Esophagus muscularis mucosa (tissue), 4 donors: Measurements from ENCODE around the gene GUSB. TPM values are rescaled to one million over a fixed set of nuclear protein-coding genes. Genes with fewer than 3 reads are reported as not detected.
A peak's percentile ranks its signal among the peaks of the same experiment; 100 is the strongest.

ENCODE experiments used
- DNase-seq: peaks from one replicate; pipeline ENCODE4 v3.0.0-alpha.2; 2017; ENCODE audit errors: extremely low spot score
- H3K27ac ChIP-seq, 4 donors: fragments of 200-600 bp; sonication (generic); replicated peaks in 1 of 4; 1 replicate in 3 of 4; 2 replicates in 1 of 4; pipeline ENCODE4 v1.5.1; 2016 to 2019; ENCODE audit warnings: mild to moderate bottlenecking in 1 of 4
- H3K27me3 ChIP-seq, 4 donors: fragments of 200-600 bp; sonication (generic); one replicate each; pipeline versions ENCODE4 v1.5.1 to v1.6.0; 2016 to 2019
- H3K36me3 ChIP-seq, 4 donors: fragments of 200-600 bp; sonication (generic); one replicate each; pipeline ENCODE4 v1.5.1; 2016 to 2019
- H3K4me1 ChIP-seq, 4 donors: fragments of 200-600 bp; sonication (generic); one replicate each; pipeline ENCODE4 v1.5.1; 2016 to 2019
- H3K4me3 ChIP-seq, 4 donors: fragments of 200-600 bp; sonication (generic); 1 replicate in 2 of 4; 2 replicates in 2 of 4; pipeline ENCODE4 v1.5.1; 2016 to 2019; ENCODE audit warnings: mild to moderate bottlenecking in 4 of 4, moderate library complexity in 1 of 4
- H3K9me3 ChIP-seq, 4 donors: fragments of 200-600 bp; sonication (generic); 1 replicate in 3 of 4; 2 replicates in 1 of 4; pipeline ENCODE4 v1.5.1; 2016 to 2019
- EP300 ChIP-seq: sonication (generic); formaldehyde crosslinking; IDR thresholded peaks from one replicate; pipeline ENCODE4 v1.6.1; 2017; ENCODE audit warnings: antibody characterized with exemption
- POLR2A ChIP-seq: fragments of 450-650 bp; IDR thresholded peaks from one replicate; pipeline ENCODE4 v1.6.1; 2017; ENCODE audit warnings: antibody characterized with exemption, moderate library complexity, mild to moderate bottlenecking, low read depth
- POLR2AphosphoS5 ChIP-seq, 2 donors: sonication (generic); formaldehyde crosslinking; IDR thresholded peaks; one replicate each; pipeline ENCODE4 v1.6.1; 2017; ENCODE audit warnings: antibody characterized with exemption in 2 of 2
- WGBS: methylation state at CpG from one replicate; pipeline ENCODE4 v1.1.5; 2018; 5-methylcytosine and 5-hydroxymethylcytosine counted together
- intact Hi-C: fragments of 100-400 bp; cut with DNase I; formaldehyde crosslinking; loops from one replicate; pipeline ENCODE4 v1.15.1; 2023
- total RNA-seq, 4 donors: library from RNA; depleted of rRNA; stranded (reverse); fragments of >200 nt; gene quantifications; one replicate each; pipeline versions ENCODE4 v1.1.0 to v1.2.1, GENCODE V29; 2016
- TF ChIP-seq, protein P1 (sequence below), 3 experiments: fragments of 200-600 bp in 2 of 3; fragments of 450-650 bp in 1 of 3; sonication (generic) in 2 of 3; IDR thresholded peaks; one replicate each; pipeline ENCODE4 v1.5.1; 2017 to 2019; ENCODE audit warnings: antibody characterized with exemption in 3 of 3, mild to moderate bottlenecking in 2 of 3, moderate library complexity in 1 of 3

GUSB gene
- total RNA-seq, 4 donors from 2014 or later: 16.2 to 19.0 (median 17.3) TPM

- Histone ChIP-seq H3K27me3 (no peaks in the 10 kb centered on the region), H3K9me3 (no peaks in the 10 kb centered on the region), H3K4me1 (peaks cover 0 to under 1% (median 0%) of the 10 kb centered on the region in 4 donors), H3K27ac (no peak overlapping the region), H3K36me3 (no peaks in the 10 kb centered on the region), H3K4me3 (no peak overlapping the region)
- intact Hi-C loops: loop anchor here (10.0 kb wide), 1 partner anchor 113 kb away; the partner anchor contains the start of gene VKORC1L1
- no peak for DNase-seq
- 75% methylated on average over 4 of the region's 4 CpGs for WGBS
- TF ChIP-seq POLR2A: no peak
- no peak for TF ChIP-seq POLR2AphosphoS5 (IDR thresholded peaks at IDR 0.05)
- no peak for TF ChIP-seq EP300
- TF ChIP-seq, protein P1, sequence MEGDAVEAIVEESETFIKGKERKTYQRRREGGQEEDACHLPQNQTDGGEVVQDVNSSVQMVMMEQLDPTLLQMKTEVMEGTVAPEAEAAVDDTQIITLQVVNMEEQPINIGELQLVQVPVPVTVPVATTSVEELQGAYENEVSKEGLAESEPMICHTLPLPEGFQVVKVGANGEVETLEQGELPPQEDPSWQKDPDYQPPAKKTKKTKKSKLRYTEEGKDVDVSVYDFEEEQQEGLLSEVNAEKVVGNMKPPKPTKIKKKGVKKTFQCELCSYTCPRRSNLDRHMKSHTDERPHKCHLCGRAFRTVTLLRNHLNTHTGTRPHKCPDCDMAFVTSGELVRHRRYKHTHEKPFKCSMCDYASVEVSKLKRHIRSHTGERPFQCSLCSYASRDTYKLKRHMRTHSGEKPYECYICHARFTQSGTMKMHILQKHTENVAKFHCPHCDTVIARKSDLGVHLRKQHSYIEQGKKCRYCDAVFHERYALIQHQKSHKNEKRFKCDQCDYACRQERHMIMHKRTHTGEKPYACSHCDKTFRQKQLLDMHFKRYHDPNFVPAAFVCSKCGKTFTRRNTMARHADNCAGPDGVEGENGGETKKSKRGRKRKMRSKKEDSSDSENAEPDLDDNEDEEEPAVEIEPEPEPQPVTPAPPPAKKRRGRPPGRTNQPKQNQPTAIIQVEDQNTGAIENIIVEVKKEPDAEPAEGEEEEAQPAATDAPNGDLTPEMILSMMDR (IDR thresholded peaks at IDR 0.05): no peak
Measured at GRCh38 chr7:65988084-65988483, 6.1 kb upstream of the GUSB start.

DNA sequence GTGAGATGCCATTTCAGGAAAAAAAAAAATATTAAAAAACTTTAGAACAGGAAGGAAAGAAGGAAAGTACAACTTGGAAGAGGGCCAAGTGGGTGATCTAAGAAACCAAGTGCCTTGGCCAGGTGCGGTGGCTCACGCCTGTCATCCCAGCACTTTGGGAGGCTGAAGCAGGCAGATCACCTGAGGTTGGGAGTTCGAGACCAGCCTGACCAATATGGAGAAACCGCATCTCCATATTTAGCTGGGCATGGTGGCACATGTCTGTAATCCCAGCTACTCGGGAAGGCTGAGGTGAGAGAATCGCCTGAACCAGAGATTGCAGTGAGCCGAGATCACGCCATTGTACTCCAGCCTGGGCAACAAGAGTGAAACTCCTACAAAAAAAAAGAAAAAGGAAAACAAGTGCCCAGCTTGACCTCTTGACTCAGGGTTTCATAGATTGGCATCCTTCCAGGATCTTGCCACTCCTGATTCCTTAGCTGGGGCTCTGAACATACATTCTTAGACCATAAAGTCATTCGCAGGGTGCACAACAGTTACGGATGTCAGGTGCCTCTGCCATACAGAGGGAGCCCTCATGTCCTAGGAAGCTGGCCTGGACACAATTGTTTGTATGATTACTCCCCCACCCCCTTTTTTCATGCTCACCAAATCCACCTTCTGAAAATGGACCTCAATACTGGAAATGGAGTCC lies 2.1 kb upstream of the GUSB start:
- no peak for TF ChIP-seq POLR2AphosphoS5 (IDR thresholded peaks at IDR 0.05)
- TF ChIP-seq EP300: no peak
- no peak for TF ChIP-seq POLR2A
- TF ChIP-seq, protein P1 (IDR thresholded peaks at IDR 0.05): no peak
- Histone ChIP-seq H3K27me3 (no peaks in the 10 kb centered on the region), H3K4me1 (peaks cover 19 to 34% (median 27%) of the 10 kb centered on the region in 4 donors), H3K36me3 (peaks cover 6 to 13% (median 13%) of the 10 kb centered on the region in 4 donors), H3K9me3 (no peaks in the 10 kb centered on the region), H3K4me3 (no peak overlapping the region), H3K27ac (no peak overlapping the region)
- WGBS: 94% methylated on average over 10 of the region's 10 CpGs
- intact Hi-C loops: loop anchor here (10.0 kb wide), 1 partner anchor 109 kb away; the partner anchor contains the start of gene VKORC1L1
- DNase-seq: no peak

- 50% methylated on average over 8 of the region's 11 CpGs for WGBS
- Histone ChIP-seq H3K36me3 (peaks cover 7 to 48% (median 33%) of the 10 kb centered on the region in 4 donors), H3K9me3 (no peaks in the 10 kb centered on the region), H3K4me3 (peak overlapping the region; percentile 70 to 83 (median 76)), H3K27me3 (no peaks in the 10 kb centered on the region), H3K27ac (peak overlapping the region; percentile 79 to 87 (median 80)), H3K4me1 (peaks cover 19 to 34% (median 27%) of the 10 kb centered on the region in 4 donors)
- TF ChIP-seq POLR2A (no peak), EP300 (no peak), POLR2AphosphoS5 (IDR thresholded peaks at IDR 0.05) (peak; percentile 24 to 37)
- TF ChIP-seq, protein P1 (IDR thresholded peaks at IDR 0.05): no peak
- intact Hi-C loops: loop anchor here (10.0 kb wide), 1 partner anchor 106 kb away; the partner anchor contains the start of gene VKORC1L1
- DNase-seq: peak; percentile 93
Measured at GRCh38 chr7:65980478-65981250, 1.3 kb downstream of the GUSB start.

DNA sequence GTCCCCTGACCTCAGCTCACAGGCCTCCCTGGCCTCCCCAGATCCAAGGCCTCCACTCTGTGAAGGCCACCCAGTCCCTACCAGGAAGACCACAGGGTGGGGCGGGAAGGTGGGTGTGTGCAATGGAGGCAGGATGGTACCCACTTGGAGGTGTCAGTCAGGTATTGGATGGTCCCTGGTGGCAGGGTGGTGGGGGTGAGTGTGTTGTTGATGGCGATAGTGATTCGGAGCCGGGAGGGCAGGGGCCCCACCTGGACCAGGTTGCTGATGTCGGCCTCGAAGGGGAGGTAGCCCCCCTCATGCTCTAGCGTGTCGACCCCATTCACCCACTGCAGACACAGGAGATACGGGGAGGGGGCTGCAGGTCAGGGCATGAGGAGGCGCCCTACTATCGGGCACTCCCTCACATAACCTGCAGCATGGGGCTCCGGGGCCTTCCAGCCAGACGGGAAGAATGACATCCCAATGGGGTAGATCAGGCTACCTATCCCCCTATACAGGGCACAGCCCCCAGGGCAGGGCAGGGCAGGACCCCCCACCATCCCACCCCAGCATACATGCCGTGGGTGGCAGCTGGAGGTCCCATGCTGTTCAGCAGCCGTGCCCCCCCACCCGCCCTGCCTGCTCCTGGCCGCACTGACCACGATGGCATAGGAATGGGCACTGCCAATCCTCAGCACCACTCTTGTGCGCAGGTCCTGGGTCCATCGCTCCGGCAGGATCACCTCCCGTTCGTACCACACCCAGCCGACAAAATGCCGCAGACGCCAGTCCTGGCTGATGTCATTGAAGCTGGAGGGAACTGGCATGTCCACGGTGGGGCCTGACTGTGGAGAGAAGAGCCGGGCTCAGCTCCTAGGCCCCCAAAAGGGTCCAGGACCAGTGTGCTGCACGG lies 2.2 kb downstream of the GUSB start:
- Histone ChIP-seq H3K27ac (peak overlapping the region in 2 of 4 donors; percentile 79 to 82), H3K27me3 (no peaks in the 10 kb centered on the region), H3K4me1 (peaks cover 19 to 34% (median 27%) of the 10 kb centered on the region in 4 donors), H3K36me3 (peaks cover 16 to 56% (median 41%) of the 10 kb centered on the region in 4 donors), H3K9me3 (no peaks in the 10 kb centered on the region), H3K4me3 (peak overlapping the region in 1 of 4 donors; percentile 71)
- intact Hi-C loops: loop anchor here (10.0 kb wide), 1 partner anchor 105 kb away; the partner anchor contains the start of gene VKORC1L1
- TF ChIP-seq POLR2AphosphoS5 (IDR thresholded peaks at IDR 0.05) (no peak), POLR2A (no peak), EP300 (no peak)
- TF ChIP-seq, protein P1 (IDR thresholded peaks at IDR 0.05): no peak
- DNase-seq: no peak
- 98% methylated on average over 6 of the region's 29 CpGs for WGBS
